ENCODE data around the gene MAST2.

DNA sequence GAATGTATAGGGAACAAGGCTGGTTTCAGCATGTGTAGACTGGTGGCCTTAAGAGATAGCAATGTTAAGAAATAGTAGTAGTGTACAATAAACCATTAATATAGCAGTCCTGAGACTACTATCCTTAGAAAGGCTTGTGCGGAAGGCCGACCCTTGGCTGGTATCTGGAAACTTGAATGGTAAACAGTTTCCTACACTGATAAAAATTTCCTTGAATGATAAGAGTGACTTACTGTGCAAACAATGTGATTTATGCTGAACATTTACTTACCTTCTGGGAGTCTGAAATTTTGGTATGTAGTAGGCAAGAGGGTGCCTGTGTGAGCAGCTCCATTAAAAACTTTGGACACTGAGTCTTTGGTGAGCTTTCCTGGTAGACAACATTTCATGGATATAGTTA, 44.7 kb downstream of the MAST2 start:
- TF ChIP-seq, protein P1, sequence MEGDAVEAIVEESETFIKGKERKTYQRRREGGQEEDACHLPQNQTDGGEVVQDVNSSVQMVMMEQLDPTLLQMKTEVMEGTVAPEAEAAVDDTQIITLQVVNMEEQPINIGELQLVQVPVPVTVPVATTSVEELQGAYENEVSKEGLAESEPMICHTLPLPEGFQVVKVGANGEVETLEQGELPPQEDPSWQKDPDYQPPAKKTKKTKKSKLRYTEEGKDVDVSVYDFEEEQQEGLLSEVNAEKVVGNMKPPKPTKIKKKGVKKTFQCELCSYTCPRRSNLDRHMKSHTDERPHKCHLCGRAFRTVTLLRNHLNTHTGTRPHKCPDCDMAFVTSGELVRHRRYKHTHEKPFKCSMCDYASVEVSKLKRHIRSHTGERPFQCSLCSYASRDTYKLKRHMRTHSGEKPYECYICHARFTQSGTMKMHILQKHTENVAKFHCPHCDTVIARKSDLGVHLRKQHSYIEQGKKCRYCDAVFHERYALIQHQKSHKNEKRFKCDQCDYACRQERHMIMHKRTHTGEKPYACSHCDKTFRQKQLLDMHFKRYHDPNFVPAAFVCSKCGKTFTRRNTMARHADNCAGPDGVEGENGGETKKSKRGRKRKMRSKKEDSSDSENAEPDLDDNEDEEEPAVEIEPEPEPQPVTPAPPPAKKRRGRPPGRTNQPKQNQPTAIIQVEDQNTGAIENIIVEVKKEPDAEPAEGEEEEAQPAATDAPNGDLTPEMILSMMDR (IDR thresholded peaks at IDR 0.05 in 2 of 3, conservative IDR thresholded peaks at IDR 0.05 in 1 of 3; ENCODE audit: borderline replicate concordance in 1 of 3, insufficient read depth in 1 of 3, low read depth in 2 of 3, low read length in 2 of 3): no peak
- TF ChIP-seq POLR2AphosphoS5 (IDR thresholded peaks at IDR 0.05; ENCODE audit: low read depth, low read length): no peak
- no peak for TF ChIP-seq POLR2A (IDR thresholded peaks at IDR 0.05; ENCODE audit: borderline replicate concordance, extremely low read depth, insufficient read depth, insufficient read length)
- no peak for TF ChIP-seq RAD21 (IDR thresholded peaks at IDR 0.05; ENCODE audit: low read depth)
- no peak for TF ChIP-seq EZH2 (IDR thresholded peaks at IDR 0.05)
- no peak for TF ChIP-seq FOSL1 (IDR thresholded peaks at IDR 0.05; ENCODE audit: low read depth)
- TF ChIP-seq EGR1 (IDR thresholded peaks at IDR 0.05; ENCODE audit: low read depth): no peak
